ENCODE measurements around the gene CYBA. TPM values are rescaled to one million over a fixed set of nuclear protein-coding genes. Genes with fewer than 3 reads are reported as not detected.

Gene CYBA
- total RNA-seq, 2 donors from 2014 or later: 126 to 177 TPM

DNA sequence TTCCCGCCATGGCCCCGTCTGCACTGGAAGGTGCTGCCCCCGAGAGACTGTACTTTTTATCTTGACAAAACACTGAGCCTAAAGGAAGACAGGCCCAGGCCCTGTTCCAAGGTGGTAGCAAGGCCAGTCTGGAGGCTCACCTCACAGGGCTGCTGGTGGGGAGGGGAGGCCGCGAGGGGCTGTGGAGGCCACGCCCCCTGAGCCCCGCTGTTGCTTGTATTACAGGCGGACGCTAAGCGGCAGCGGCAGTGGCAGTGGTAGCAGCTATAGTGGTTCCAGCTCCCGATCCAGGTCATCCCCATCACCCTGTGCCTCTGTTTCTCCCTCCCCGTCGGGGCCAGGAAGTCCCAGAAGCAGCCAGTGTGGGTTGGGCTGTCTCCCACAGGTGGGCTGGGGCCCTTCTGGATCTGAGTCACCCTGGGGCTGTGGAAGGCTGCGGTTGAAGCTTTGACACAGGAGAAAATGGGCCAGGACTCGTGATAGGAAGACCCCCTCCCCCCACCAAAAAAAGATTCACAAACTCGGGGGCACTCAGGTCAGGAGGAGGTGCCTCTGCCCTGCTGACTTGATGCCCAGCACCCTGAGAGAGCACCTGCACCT lies 25.8 kb downstream of the CYBA start:
- H3K4me3 ChIP-seq: no peak overlapping the region
- H3K36me3 ChIP-seq (replicated peaks in 1 of 2; ENCODE audit: insufficient read depth in 1 of 2, low read depth in 2 of 2): peaks cover 8 to 27% of the 10 kb centered on the region in 2 donors
- H3K9me3 ChIP-seq: no peaks in the 10 kb centered on the region
- no peak for DNase-seq
- 85 to 86% methylated on average over 12 to 17 of the region's 17 CpGs for WGBS, 2 donors
- no peak for TF ChIP-seq POLR2A (IDR thresholded peaks at IDR 0.05)
- TF ChIP-seq, protein P1, sequence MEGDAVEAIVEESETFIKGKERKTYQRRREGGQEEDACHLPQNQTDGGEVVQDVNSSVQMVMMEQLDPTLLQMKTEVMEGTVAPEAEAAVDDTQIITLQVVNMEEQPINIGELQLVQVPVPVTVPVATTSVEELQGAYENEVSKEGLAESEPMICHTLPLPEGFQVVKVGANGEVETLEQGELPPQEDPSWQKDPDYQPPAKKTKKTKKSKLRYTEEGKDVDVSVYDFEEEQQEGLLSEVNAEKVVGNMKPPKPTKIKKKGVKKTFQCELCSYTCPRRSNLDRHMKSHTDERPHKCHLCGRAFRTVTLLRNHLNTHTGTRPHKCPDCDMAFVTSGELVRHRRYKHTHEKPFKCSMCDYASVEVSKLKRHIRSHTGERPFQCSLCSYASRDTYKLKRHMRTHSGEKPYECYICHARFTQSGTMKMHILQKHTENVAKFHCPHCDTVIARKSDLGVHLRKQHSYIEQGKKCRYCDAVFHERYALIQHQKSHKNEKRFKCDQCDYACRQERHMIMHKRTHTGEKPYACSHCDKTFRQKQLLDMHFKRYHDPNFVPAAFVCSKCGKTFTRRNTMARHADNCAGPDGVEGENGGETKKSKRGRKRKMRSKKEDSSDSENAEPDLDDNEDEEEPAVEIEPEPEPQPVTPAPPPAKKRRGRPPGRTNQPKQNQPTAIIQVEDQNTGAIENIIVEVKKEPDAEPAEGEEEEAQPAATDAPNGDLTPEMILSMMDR (IDR thresholded peaks at IDR 0.05): no peak
- intact Hi-C loops (cut with DNase I): no loop called here
- no peak overlapping the region for H3K27ac ChIP-seq
- H3K27me3 ChIP-seq: no peaks in the 10 kb centered on the region
- ATAC-seq: no peak
- no peaks in the 10 kb centered on the region for H3K4me1 ChIP-seq

DNA sequence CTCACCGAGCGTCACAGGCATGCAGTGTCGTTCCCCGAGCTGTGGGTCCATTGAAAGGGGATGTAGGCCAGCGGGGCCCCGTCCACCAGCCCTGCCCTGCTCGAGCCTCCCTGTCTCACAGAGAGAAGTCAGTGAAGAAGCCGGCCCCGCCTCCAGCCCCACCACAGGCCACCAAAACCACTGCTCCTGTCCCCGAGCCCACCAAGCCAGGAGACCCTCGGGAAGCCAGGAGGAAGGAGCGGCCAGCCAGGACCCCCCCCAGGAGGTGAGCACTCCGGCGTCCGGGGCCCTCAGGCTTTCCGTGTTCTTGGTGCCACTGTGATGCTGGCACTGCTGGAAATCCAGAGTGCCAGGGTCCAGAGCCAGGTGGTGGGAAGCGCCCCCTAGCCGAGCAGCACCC lies 26.4 kb downstream of the CYBA start:
- 89 to 94% methylated on average over 8 to 12 of the region's 18 CpGs for WGBS, 2 donors
- Histone ChIP-seq H3K9me3 (no peaks in the 10 kb centered on the region), H3K36me3 (replicated peaks in 1 of 2; ENCODE audit: insufficient read depth in 1 of 2, low read depth in 2 of 2) (peaks cover 8 to 24% of the 10 kb centered on the region in 2 donors), H3K4me1 (no peaks in the 10 kb centered on the region), H3K27ac (no peak overlapping the region), H3K4me3 (no peak overlapping the region), H3K27me3 (no peaks in the 10 kb centered on the region)
- no peak for ATAC-seq
- TF ChIP-seq, protein P1 (IDR thresholded peaks at IDR 0.05): no peak
- no peak for TF ChIP-seq POLR2A (IDR thresholded peaks at IDR 0.05)
- intact Hi-C loops (cut with DNase I): no loop called here
- DNase-seq: no peak

DNA sequence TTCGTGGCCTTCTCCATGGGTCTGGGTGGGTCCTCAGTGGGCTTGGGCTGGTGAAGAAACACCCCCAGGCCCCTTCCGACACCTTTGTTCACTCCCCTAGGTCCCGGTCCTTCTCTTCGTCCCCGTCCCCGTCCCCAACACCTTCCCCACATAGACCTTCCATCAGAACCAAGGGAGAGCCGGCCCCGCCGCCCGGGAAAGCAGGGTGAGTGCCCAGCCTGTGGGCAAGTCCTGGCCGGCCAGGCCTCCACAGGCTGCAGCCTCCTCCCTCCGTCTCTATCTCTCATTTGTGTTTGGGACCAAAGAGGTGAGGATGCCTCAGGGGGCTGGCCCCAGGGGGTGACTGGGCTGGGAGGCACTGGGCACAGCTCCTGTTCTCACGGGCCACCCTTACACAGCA lies 27.0 kb downstream of the CYBA start:
- H3K4me3 ChIP-seq: no peak overlapping the region
- intact Hi-C loops (cut with DNase I): no loop called here
- no peaks in the 10 kb centered on the region for H3K27me3 ChIP-seq
- ATAC-seq: no peak
- TF ChIP-seq POLR2A (IDR thresholded peaks at IDR 0.05): no peak
- H3K27ac ChIP-seq: no peak overlapping the region
- H3K9me3 ChIP-seq: no peaks in the 10 kb centered on the region
- peaks cover 5% of the 10 kb centered on the region for H3K4me1 ChIP-seq
- no peak for DNase-seq
- 93 to 95% methylated on average over 13 of the region's 13 CpGs for WGBS, 2 donors
- peaks cover 8 to 24% of the 10 kb centered on the region in 2 donors for H3K36me3 ChIP-seq (replicated peaks in 1 of 2; ENCODE audit: insufficient read depth in 1 of 2, low read depth in 2 of 2)

DNA sequence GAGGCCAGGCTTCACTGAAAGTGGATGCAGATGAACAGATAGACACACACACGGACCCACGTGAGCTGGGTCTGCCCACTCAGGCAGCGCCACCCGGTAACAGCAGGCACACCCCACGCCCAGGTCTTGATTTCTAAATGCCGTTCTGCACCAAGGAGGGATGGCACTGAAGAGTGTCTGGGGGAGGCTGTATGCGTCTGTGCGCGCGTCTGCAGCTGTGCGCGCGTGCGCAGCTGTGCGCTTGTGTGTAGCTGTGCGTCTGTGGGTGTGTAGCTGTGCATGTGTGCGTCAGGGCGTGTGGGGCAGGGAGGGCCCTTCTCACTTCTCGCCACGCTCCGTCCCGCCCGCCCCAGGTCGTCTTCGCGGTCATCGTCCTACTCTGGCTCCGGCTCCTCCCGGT lies 28.0 kb downstream of the CYBA start:
- 94 to 98% methylated on average over 23 to 29 of the region's 29 CpGs for WGBS, 2 donors
- Histone ChIP-seq H3K4me3 (no peak overlapping the region), H3K27me3 (no peaks in the 10 kb centered on the region), H3K4me1 (peaks cover 15% of the 10 kb centered on the region), H3K9me3 (no peaks in the 10 kb centered on the region), H3K27ac (no peak overlapping the region), H3K36me3 (replicated peaks in 1 of 2; ENCODE audit: insufficient read depth in 1 of 2, low read depth in 2 of 2) (peaks cover 8 to 24% of the 10 kb centered on the region in 2 donors)
- DNase-seq (no peak), ATAC-seq (no peak)
- TF ChIP-seq POLR2A (IDR thresholded peaks at IDR 0.05): no peak
- intact Hi-C loops (cut with DNase I): no loop called here

DNA sequence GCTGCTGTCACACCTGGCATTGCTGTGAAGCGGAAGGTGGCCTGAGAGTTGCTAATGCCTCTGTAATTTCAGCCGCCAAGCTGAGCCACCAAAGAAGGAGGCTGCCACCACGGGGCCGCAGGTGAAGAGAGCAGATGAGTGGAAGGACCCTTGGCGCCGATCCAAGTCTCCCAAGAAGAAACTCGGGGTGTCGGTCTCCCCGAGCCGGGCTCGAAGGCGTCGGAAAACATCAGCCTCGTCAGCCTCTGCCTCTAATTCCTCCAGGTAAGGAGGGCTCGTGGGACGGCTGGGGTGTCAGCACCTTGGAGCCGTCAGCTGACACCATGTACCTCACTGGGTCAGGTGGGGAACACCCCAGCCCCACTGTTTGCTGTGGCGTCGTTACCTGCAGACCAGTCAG lies 28.7 kb downstream of the CYBA start:
- ATAC-seq (no peak), DNase-seq (no peak)
- no peak overlapping the region for H3K4me3 ChIP-seq
- H3K4me1 ChIP-seq: peaks cover 22% of the 10 kb centered on the region
- H3K36me3 ChIP-seq (replicated peaks in 1 of 2; ENCODE audit: insufficient read depth in 1 of 2, low read depth in 2 of 2): peaks cover 8 to 22% of the 10 kb centered on the region in 2 donors
- intact Hi-C loops (cut with DNase I): no loop called here
- H3K9me3 ChIP-seq: no peaks in the 10 kb centered on the region
- WGBS, 2 donors: 83 to 89% methylated on average over 10 to 19 of the region's 19 CpGs
- TF ChIP-seq POLR2A (IDR thresholded peaks at IDR 0.05): no peak
- TF ChIP-seq, protein P1 (IDR thresholded peaks at IDR 0.05): no peak
- no peak overlapping the region for H3K27ac ChIP-seq
- H3K27me3 ChIP-seq: no peaks in the 10 kb centered on the region

Data from body of pancreas (tissue), 4 donors.